GM13977 (cell line): ENCODE results near the gene VTA1.

Source experiments
- DNase-seq: peaks from one replicate; pipeline ENCODE4 v3.0.0; 2012; ENCODE audit warnings: low spot score
- in situ Hi-C: fragments of 300-500 bp; cut with MboI; formaldehyde crosslinking; loops from one replicate; pipeline ENCODE4 v1.12.0; 2022; ENCODE audit warnings: low sequenced_read_pairs, low pct_unique_long_range_greater_than_20kb, mixed read lengths, inconsistent platforms; ENCODE audit not compliant: unreplicated experiment
- TF ChIP-seq, protein P1 (sequence below): IDR thresholded peaks from 2 replicates; pipeline ENCODE4 v1.5.1; 2012; ENCODE audit warnings: mild to moderate bottlenecking, control low read depth; ENCODE audit not compliant: insufficient read depth; ENCODE audit errors: extremely low read depth, missing control alignments

VTA1 gene

GRCh38 chr6:142167486-142167885 is 20.4 kb downstream of the VTA1 start:
- no peak for DNase-seq
- TF ChIP-seq, protein P1, sequence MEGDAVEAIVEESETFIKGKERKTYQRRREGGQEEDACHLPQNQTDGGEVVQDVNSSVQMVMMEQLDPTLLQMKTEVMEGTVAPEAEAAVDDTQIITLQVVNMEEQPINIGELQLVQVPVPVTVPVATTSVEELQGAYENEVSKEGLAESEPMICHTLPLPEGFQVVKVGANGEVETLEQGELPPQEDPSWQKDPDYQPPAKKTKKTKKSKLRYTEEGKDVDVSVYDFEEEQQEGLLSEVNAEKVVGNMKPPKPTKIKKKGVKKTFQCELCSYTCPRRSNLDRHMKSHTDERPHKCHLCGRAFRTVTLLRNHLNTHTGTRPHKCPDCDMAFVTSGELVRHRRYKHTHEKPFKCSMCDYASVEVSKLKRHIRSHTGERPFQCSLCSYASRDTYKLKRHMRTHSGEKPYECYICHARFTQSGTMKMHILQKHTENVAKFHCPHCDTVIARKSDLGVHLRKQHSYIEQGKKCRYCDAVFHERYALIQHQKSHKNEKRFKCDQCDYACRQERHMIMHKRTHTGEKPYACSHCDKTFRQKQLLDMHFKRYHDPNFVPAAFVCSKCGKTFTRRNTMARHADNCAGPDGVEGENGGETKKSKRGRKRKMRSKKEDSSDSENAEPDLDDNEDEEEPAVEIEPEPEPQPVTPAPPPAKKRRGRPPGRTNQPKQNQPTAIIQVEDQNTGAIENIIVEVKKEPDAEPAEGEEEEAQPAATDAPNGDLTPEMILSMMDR: no peak
- in situ Hi-C loops: no loop called here

GRCh38 chr6:142171351-142171750 is 24.3 kb downstream of the VTA1 start:
- no peak for DNase-seq
- TF ChIP-seq, protein P1: no peak
- in situ Hi-C loops: no loop called here

GRCh38 chr6:142172758-142173157 is 25.7 kb downstream of the VTA1 start:
- DNase-seq: no peak
- in situ Hi-C loops: no loop called here
- TF ChIP-seq, protein P1: no peak

- no peak for DNase-seq
- TF ChIP-seq, protein P1: no peak
- in situ Hi-C loops: no loop called here
Observed at GRCh38 chr6:142173980-142174379, 26.9 kb downstream of the VTA1 start.

GRCh38 chr6:142174703-142175102 is 27.6 kb downstream of the VTA1 start:
- in situ Hi-C loops: no loop called here
- TF ChIP-seq, protein P1: no peak
- DNase-seq: no peak

- no peak for DNase-seq
- TF ChIP-seq, protein P1: no peak
- in situ Hi-C loops: no loop called here
Observed at GRCh38 chr6:142178129-142178528, 31.1 kb downstream of the VTA1 start.

- no peak for DNase-seq
- TF ChIP-seq, protein P1: no peak
- in situ Hi-C loops: no loop called here
Observed at GRCh38 chr6:142182004-142182403, 34.9 kb downstream of the VTA1 start.
